ENCODE data around the gene DNAJC6. TPM values are rescaled to one million over a fixed set of nuclear protein-coding genes. Genes with fewer than 3 reads are reported as not detected.
A peak's percentile ranks its signal among the peaks of the same experiment; 100 is the strongest.

The DNAJC6 gene
- total RNA-seq, 1 donor from 2014 or later: 16.7 TPM

- H3K9me3 Mint-ChIP-seq (ENCODE audit: low read depth): peaks cover 2% of the 10 kb centered on the region
- no peak overlapping the region for H3K27ac Mint-ChIP-seq (ENCODE audit: unreplicated experiment)
- DNase-seq (ENCODE audit: low spot score): no peak
- no peak overlapping the region for H3K4me3 Mint-ChIP-seq (ENCODE audit: unreplicated experiment)
- no peaks in the 10 kb centered on the region for H3K36me3 Mint-ChIP-seq (ENCODE audit: low read depth)
- no peaks in the 10 kb centered on the region for H3K4me1 Mint-ChIP-seq (ENCODE audit: low read depth)
- H3K27me3 Mint-ChIP-seq (ENCODE audit: low read depth): no peaks in the 10 kb centered on the region
- TF ChIP-seq CTCF (IDR thresholded peaks at IDR 0.05): no peak
Measured at GRCh38 chr1:65292861-65293593, 16.3 kb upstream of the DNAJC6 start.

GRCh38 chr1:65297706-65298105, 11.6 kb upstream of the DNAJC6 start:
- no peak for DNase-seq (ENCODE audit: low spot score)
- Mint-ChIP-seq H3K27me3 (ENCODE audit: low read depth) (no peaks in the 10 kb centered on the region), H3K36me3 (ENCODE audit: low read depth) (no peaks in the 10 kb centered on the region), H3K9me3 (ENCODE audit: low read depth) (peaks cover 2% of the 10 kb centered on the region), H3K4me3 (ENCODE audit: unreplicated experiment) (no peak overlapping the region), H3K4me1 (ENCODE audit: low read depth) (no peaks in the 10 kb centered on the region), H3K27ac (ENCODE audit: unreplicated experiment) (no peak overlapping the region)
- no peak for TF ChIP-seq CTCF (IDR thresholded peaks at IDR 0.05)

- H3K27me3 Mint-ChIP-seq (ENCODE audit: low read depth): no peaks in the 10 kb centered on the region
- H3K4me1 Mint-ChIP-seq (ENCODE audit: low read depth): no peaks in the 10 kb centered on the region
- H3K36me3 Mint-ChIP-seq (ENCODE audit: low read depth): no peaks in the 10 kb centered on the region
- no peak for TF ChIP-seq CTCF (IDR thresholded peaks at IDR 0.05)
- H3K4me3 Mint-ChIP-seq (ENCODE audit: unreplicated experiment): no peak overlapping the region
- H3K27ac Mint-ChIP-seq (ENCODE audit: unreplicated experiment): no peak overlapping the region
- peaks cover 2% of the 10 kb centered on the region for H3K9me3 Mint-ChIP-seq (ENCODE audit: low read depth)
- DNase-seq (ENCODE audit: low spot score): no peak
Measured at GRCh38 chr1:65299328-65299727, 10.0 kb upstream of the DNAJC6 start.

GRCh38 chr1:65308781-65309303, 501 bp upstream of the DNAJC6 start:
- H3K9me3 Mint-ChIP-seq (ENCODE audit: low read depth): no peaks in the 10 kb centered on the region
- no peaks in the 10 kb centered on the region for H3K36me3 Mint-ChIP-seq (ENCODE audit: low read depth)
- DNase-seq (ENCODE audit: low spot score): no peak
- H3K4me3 Mint-ChIP-seq (ENCODE audit: unreplicated experiment): peak overlapping the region; percentile 88
- no peak overlapping the region for H3K27ac Mint-ChIP-seq (ENCODE audit: unreplicated experiment)
- H3K27me3 Mint-ChIP-seq (ENCODE audit: low read depth): no peaks in the 10 kb centered on the region
- H3K4me1 Mint-ChIP-seq (ENCODE audit: low read depth): peaks cover 17% of the 10 kb centered on the region
- no peak for TF ChIP-seq CTCF (IDR thresholded peaks at IDR 0.05)

- H3K4me3 Mint-ChIP-seq (ENCODE audit: unreplicated experiment): peak overlapping the region; percentile 88
- H3K27ac Mint-ChIP-seq (ENCODE audit: unreplicated experiment): no peak overlapping the region
- H3K36me3 Mint-ChIP-seq (ENCODE audit: low read depth): no peaks in the 10 kb centered on the region
- DNase-seq (ENCODE audit: low spot score): no peak
- no peaks in the 10 kb centered on the region for H3K9me3 Mint-ChIP-seq (ENCODE audit: low read depth)
- no peak for TF ChIP-seq CTCF (IDR thresholded peaks at IDR 0.05)
- no peaks in the 10 kb centered on the region for H3K27me3 Mint-ChIP-seq (ENCODE audit: low read depth)
- peaks cover 17% of the 10 kb centered on the region for H3K4me1 Mint-ChIP-seq (ENCODE audit: low read depth)
Measured at GRCh38 chr1:65310078-65310587, 790 bp downstream of the DNAJC6 start.
